Breast epithelium (tissue), 3 donors: ENCODE measurements around the gene SLC39A11.

ENCODE experiments used
- CTCF ChIP-seq, 3 donors: fragments of 450-650 bp; IDR thresholded peaks; one replicate each; pipeline ENCODE4 v1.5.1; 2016 to 2017; ENCODE audit warnings: antibody characterized with exemption in 3 of 3, mild to moderate bottlenecking in 3 of 3, moderate library complexity in 3 of 3
- POLR2AphosphoS5 ChIP-seq, 3 donors: sonication (generic); formaldehyde crosslinking; IDR thresholded peaks; one replicate each; pipeline ENCODE4 v1.6.1; 2017; ENCODE audit warnings: antibody characterized with exemption in 3 of 3

GRCh38 chr17:72613396-72613795 is 479.1 kb downstream of the SLC39A11 start:
- no peak for TF ChIP-seq CTCF (IDR thresholded peaks at IDR 0.05)
- no peak for TF ChIP-seq POLR2AphosphoS5 (IDR thresholded peaks at IDR 0.05)
